HPDE6-E6E7 (cell line): ENCODE measurements around the gene APP.
"Not testable (repeated sequence)": the region's sequence is repeated elsewhere in the genome, so short reads cannot be mapped to it uniquely, and the experiment has no call there.

Experiments
- DNase-seq: peaks from one replicate; pipeline ENCODE4 v3.0.0; 2011; ENCODE audit warnings: missing footprints; ENCODE audit errors: extremely low spot score

The APP gene

DNA sequence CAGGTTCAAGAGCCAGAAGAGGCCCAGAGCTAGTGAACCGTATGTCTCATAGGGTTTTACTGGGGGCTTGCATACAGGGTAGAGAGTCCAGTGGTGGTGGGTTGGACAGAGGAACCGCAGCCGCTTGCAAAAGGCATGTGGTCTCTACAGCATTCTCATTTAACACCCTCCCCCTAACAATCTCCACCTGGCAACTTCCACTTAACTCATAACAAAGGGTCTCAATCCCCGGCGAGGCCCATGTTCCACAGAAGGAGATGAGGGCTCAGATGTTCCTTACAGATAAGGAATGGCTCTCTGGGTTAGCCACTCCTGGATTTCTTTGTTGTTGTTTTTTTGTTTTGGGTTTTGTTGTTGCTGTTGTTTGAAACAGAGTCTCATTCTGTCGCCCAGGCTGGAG, 106.1 kb downstream of the APP start:
- DNase-seq: no peak

DNA sequence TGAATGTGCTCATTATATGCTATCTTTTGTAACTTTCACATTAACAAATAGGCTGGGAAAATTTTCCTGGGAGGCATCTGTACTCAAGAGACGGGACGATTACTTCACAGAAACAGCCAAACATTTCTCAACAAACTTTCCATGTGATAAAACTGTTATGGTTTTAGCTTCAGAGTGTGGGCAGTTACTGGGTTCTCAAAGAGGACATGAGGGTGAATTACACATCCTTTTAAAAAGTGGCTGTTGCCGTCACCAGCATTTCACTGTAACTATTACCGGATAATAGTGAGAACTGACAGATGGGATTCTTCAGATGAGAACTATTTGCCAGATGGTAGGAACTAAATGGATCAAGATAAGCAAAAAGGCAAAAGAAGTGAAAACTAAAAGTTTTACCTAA, 109.1 kb downstream of the APP start:
- DNase-seq: no peak

DNA sequence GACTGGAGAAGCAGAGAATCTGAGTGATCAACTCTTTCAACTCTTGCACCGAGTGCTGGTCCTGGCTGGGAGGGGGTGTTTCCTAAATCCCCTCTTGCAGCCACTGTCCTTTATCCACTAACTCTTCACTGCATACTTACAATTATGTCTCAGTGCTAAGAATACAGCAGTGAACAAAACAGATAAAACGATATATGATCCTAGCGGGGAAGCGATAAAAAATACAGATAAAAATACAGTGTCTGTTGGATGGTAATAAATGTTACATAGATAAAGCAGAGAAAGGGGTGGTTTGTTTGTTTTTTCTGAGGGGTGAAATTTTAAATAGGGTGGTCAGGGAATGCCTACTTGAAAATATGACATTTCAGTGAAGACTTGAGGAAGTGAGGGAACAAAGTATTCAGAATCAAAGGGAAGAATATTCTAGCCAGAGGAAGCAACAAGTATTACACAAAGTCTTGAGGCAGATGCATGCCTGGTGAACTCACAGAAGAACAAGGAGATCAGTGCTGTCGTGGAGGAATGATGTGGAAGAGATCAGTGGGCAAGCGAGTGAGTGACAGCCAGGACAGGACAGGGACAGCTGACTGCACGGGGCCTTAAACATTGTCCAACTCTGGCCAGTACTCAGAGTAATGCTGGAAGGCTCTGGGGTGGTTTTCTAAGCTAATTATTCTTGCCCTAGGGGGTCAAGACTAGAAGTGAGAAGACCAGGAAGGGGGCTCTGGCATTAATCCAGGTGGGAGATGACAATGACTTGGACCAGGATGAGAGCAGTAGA, 110.0 kb downstream of the APP start:
- no peak for DNase-seq

DNA sequence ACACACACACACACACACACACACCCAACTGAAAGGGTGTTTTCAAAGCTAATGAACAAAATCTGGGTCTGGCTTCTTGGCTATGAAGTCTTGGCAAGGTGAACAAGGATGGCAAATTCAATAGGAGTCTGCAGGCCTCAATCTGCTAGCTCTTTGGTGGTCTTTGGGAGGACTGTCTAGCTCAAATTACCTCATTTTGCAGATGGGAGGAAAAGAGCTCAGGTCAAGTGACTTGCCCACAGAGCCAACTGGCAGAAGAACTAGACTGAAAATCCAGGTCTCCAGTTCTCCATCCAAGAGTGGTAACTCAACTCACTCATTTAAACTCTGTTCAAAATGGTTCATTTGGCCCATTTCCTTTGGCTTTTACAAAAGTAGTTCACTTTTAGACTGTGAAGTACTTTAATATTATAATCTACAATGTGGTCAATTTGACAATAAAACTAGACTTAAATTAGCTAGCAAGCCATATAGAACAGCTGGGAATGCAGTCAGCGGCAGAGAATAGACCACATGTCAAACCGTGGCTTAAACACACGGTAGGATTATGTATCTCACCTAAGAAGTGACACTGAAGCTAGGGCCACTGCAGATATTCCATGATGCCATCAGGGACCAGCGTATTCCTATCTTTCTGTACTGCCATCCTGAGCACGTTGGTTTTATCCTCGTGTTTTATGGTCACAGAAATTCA, 112.9 kb downstream of the APP start:
- no peak for DNase-seq

DNA sequence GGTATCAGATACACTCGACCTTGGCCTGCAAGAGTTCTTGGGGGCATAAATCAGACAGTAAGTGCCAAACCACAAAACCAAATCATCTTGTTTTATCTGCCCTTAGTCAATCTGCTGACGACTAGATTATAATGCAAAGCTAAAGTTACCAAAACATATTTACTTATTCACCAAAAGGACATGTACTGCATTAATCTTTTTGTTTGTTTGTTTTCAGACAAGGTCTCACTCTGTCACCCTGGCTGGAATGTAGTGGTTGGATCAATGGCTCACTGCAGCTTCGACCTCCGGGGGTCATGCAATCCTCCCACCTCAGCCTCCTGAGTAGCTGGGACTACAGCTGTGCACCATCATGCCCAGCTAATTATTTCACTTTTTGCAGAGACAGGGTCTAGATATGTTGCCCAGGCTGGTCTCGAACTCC, 114.7 kb downstream of the APP start:
- DNase-seq: no peak

DNA sequence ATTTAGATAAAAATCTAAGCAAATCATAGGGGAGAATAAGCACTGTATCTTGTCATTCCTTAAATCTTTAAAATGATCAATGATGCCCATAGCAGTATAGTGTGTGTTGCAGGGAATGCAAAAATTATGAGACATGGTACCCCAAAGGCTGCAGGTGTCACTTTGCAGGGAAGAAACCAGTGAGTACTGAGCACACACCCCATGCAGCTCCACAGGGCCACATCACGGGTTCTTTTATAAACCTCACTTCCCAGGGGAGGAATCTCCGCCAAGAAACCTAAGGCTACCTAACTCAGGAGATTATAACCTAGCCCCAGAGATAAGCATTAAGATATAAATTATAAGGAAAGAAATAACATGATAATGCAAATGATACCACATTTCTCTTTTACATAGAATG, 115.6 kb downstream of the APP start:
- no peak for DNase-seq

DNA sequence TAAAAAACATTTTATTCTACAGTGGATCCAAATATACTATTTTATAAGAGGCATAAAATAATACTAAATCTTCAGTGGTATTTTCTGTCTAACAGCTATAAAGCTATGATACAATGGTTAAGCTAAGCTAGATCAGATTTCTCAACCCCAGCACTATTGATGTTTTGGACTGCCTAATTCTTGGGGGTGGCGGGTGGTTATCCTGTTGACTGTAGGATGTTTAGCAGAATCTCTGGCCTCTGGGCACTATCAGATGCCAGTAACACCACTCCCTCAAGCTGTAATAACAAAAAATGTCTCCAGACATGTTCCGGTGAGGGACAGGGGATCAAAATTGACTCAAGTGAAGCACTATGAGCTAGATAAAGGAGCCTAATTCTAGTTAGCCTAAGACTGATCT, 118.5 kb downstream of the APP start:
- DNase-seq: no peak

DNA sequence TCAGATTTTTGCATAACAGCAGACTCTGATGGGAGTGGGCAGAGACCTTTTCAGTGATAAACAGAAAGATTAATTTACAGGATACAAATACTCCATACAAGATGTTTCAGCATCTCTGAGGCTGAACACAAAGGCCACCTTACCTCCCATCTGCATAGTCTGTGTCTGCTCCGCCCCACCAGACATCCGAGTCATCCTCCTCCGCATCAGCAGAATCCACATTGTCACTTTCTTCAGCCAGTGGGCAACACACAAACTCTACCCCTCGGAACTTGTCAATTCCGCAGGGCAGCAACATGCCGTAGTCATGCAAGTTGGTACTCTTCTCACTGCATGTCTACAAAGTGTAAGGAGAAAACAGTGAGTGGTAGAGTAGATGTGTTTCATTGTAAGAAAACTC, 119.7 kb downstream of the APP start:
- no peak for DNase-seq

DNA sequence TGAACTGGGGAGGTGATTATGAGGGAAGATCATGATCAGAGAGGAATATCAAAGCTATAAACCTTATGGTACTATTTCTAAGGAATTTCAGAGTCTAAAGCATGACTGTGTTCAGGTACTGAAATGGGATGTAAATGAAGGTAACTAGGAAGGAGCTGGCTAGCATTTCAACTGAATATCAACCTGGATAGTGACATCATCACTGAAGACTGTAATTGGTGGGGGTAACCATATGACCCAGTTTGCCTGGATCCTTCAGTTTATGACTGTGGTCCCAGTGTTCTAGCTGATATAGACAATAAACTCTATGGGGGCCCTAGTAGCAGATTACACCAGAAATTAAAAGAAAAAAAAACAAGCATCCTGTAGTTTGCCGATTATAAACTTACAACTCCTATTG, 120.8 kb downstream of the APP start:
- no peak for DNase-seq

DNA sequence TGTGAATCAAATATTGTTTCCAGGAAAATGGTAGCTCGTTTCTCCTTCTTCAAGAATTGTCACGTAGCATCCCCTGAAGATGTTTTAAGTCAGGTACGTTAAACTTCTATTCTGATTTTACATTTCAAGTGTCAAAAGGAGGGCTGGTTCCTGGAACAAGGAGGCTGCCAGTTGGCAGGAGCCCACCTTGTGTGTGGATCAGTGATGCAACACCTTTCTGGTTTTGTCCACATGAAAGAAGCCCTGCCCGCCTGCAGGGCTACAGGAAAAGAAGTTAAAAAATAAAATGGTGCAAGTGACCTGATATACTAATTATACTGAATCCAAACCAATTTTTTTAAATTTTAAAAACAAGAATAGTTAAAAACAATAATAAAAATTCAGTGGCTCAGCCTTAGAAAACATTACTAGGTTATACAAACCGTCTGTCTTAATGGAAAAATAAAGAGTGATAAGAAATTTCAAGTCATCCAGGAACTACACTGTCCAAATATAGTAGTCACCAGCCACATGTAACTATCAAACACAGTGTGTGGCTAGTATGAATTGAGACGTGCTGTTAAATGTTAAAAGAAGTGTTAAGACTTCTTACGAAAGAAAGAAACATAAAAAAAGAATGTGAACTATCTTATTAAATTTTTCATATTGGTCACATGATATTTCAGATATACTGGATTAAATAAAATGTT, 123.1 kb downstream of the APP start:
- DNase-seq: no peak

DNA sequence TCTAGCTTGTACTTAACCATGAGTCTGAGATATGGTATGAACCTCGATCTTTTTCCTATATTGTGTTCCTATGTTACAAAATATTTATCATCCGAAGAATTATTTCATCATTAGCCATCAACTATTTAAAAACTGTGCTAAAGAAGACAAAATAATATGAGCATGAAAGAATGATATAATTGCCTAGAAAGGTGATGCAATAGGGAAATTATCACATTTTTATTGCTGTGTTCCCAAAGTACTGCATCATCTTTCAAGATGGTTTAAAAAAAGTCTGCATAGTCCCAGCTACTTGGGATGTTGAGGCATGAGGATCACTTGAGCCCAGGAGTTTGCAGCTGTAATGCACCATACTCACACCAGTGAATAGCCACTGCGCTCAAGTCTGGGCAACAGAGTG, 126.7 kb downstream of the APP start:
- DNase-seq: no peak

DNA sequence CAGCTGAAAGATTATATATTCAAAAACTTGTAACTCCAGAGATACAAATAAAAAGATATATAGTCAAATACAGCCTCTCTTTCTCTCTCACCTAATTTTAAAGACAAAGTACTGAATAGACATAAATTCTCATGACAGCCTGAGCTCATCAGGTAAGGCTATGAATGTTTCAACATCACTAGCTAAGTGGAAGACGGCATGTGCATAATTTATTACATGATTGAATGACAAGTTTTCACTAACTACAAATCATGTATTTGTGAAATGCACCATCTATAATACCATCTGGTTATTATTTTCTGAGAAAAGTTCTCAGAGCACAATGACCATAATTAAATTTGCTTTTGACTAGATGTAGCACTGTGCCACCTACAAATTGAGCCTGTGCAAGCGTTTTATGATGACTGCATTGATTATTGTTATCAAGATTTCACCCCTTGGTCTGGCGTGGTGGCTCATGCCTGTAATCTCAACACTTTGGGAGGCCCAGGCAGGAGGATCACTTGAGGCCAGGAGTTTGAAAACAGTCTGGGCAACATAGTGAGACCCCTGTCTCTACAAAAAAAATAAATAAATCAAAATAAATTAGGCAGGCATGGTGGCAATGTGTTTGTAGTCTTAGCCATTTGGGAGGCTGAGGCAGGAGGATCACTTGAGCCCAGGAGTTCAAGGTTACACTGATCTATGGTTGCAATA, 128.2 kb downstream of the APP start:
- DNase-seq: no peak

DNA sequence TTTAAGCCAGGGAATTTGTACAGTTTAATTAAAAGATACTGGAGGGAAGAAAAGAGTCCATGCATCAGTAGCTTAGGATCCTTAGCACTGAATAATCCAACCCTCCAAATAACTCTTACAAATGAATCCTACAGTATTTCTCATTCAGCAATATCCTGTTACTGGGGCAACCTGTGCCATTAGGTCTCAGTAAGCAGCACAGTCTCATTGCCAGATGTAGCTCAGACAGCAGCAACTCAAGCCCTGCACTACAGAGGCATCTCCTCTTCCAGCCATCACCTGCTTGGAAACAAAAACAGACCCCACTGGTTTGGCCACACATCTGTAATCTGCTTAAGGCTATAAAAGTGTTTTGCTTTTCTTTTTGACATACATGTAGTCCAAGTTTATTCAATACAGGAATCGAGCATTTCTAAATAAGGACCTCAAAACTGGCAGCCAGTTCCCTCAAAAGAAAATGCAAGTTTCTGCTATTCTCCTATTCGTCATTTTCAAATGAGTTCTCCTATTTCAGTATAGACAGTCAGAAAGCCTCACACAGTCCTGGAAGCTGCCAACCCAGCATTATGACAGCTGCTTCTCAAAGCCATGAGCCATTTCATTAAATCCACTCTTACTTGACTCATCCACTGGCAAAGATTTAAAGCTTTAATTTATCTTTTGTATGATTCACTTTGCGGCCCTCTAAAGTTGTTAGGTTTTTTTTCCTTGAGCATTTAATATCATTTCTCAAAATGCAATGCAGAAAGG, 129.0 kb downstream of the APP start:
- DNase-seq: no peak

DNA sequence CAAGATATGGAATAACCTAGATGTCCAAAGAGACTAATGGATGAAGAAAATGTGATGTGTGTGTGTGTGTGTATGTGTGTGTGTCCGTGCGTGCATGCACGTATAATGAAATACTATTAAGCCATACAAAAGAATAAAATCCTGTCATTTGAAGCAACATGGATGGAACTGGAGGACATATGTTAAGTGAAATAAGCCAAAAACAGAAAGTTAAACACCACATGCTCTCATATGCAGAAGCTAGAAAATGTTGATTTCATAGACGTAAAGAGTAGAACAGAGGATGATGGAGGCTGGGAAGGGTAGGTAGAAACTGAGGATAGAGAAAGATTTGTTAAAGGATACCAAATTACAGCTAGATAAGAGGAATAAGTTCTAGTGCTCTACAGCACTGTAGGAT, 133.7 kb downstream of the APP start:
- no peak for DNase-seq

DNA sequence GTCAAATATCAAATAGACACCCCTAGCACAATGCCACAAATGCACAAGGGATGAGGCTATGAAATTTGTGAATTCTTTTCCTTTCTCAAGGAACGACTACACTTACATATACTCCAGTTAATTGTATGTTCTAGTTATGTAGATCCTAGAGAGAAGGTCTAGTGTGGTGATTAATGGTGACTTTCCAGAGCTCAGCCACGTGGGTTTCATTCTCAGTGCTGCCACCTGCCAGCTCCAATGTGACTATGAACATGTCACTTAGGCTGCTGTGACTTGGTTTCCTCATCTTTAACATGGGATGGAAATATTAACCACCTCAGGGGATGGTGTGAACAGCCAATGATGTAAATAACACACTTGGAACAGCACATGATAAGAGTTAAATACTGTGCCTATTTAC, 138.3 kb downstream of the APP start:
- DNase-seq: no peak

DNA sequence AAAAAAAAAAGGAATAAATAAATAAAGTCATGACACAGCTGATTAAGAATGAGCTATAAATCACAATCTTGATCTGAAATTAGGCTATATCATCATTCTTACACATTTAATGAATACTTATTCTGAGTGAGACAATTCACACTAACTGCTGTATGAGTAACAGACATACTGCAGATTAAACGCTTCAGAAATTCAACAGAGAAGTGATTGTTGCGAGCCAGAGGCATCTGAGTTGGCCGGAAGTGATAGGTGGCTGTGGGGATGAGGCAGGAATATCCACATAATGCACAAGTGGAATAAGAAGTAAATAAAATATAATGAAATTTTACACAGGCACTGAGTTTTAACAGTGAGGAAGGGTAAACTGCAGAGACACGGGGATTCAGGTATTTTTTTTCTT, 142.4 kb downstream of the APP start:
- no peak for DNase-seq

DNA sequence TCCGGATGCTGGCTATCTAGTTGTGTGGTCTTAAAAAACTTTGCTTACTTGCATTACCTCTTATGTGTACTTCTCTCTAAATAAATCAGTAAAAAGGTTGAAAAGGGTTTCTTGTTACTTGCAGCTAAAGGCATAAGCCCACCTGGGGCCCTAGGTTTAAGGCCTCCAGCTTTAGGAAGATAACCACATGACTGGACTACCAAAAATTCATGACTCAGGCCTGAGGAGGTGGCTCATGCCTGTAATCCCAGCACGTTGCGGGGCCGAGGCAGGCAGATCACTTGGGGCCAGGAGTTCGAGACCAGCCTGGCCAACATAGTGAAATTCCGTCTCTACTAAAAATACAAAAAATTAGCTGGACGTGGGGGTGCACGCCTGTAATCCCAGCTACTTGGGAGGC, 142.9 kb downstream of the APP start:
- DNase-seq: no peak

DNA sequence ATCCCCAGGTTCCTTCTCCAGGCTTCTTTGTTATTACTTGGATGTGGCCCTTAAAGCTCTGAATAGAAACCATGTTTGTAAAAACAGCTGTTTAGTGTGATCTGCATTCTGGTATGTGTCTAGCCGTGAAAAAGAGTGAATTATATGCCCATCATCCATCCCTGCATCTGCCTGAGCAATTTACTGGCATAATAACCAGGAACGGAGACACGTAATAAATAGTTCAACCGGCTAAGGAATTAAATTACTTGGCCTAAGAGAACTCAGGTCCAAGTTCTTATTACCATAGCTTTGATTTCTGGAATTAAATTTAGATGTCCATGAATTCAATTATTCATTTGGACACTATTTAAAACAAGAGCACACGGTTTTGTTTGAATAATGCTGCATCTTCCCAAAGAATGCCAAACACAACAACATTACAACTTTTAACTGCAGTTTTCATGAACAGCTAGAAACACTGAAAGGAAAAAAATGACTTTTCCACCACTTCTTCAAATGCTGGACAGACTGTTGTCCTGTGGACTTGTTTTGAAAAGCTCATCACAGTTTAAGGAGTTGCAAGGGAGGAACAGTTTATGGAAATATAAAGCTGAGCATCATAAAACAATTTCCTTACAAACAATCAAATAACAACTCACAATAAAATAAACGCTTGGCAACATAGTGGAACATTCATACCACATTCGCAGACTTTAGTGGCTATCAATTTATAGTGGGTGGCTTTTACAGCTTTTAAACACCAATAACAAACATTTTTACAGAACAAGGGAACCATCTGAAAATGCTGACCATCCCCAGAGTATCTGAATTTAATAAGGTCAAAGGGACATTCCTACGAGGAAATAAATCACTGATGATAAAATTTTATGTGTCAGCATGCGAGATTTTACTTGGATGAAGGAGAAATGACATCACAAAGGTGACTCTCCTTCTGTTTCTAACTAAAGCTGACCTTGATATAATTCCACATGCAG, 144.7 kb downstream of the APP start:
- DNase-seq: no peak

DNA sequence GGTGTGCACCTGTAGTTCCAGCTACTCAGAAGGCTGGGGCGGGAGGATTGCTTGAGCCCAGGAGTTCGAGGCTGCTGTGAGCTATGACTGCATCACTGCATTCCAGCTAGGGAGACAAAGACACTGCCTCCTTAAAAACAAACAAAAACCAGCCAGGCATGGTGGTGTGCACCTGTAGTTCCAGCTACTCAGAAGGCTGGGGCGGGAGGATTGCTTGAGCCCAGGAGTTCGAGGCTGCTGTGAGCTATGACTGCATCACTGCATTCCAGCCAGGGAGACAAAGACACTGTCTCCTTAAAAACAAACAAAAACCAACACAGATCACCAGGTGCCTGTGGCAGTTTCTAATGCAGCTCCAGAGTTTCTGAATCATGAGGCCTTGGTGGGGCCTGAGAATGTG, 147.2 kb downstream of the APP start:
- DNase-seq: not testable (repeated sequence)

DNA sequence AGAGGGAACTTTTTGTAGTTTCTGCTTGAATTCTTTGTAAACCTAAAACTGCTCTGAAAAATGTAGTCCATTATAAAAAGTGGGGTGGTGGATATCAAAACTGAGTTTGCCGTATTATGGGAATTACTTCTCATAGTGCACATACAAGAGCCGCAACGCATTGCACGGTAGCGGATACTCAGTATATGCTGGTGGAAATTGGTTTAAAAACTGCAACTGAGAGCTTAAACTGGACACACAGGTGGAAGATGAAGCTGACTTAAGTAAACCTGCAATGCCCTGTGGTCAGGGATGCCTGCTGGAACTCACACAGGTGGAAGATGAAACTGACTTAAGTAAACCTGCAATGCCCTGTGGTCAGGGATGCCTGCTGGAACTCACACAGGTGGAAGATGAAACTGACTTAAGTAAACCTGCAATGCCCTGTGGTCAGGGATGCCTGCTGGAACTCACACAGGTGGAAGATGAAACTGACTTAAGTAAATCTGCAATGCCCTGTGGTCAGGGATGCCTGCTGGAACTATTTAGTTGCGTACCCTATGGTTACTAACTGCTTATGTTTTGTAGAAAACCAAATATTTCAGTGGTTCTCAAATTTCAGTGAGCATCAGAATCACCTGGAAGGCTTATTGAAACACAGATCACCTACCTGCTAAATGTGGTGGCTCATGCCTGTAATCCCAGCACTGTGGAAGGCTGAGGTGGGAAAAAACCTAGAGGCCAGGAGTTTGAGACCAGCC, 147.8 kb downstream of the APP start:
- not testable (repeated sequence) for DNase-seq
